DMS 273 (cell line): ENCODE results near the gene AFP.
"Not testable (repeated sequence)": the region's sequence is repeated elsewhere in the genome, so short reads cannot be mapped to it uniquely, and the experiment has no call there.

Experiments used
- DNase-seq: peaks from one replicate; lab custom pipeline; 2025; ENCODE audit not compliant: unreplicated experiment; lab: John Stamatoyannopoulos, UW

Gene AFP

DNA sequence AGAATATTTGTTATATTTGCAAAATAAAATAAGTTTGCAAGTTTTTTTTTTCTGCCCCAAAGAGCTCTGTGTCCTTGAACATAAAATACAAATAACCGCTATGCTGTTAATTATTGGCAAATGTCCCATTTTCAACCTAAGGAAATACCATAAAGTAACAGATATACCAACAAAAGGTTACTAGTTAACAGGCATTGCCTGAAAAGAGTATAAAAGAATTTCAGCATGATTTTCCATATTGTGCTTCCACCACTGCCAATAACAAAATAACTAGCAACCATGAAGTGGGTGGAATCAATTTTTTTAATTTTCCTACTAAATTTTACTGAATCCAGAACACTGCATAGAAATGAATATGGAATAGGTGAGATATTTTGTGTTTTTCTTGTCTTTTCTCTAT, at the start of gene AFP:
Gene AFP (plus strand): TSS at position 238 of the 400 bp plus-strand sequence. CDS start 42 bp downstream, at position 280.
- no peak for DNase-seq

DNA sequence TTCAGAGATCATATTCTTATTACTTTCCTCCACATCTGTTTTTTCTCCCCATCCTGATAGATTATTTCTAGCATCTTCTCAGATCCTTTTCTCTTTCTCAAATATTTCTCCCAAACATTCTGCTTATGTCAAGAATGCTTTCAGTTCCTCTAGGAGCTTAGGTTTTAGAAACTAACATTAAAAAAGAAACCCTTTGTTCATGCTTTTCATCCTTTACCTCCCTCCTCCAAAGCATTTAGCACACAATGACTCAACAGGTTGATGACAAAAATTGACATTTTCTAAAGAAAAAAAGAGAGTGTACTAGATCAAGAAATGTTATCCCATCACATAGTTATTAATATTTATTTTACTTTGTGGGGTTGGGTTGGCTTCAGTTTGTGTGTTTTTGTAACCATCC, 48.5 kb upstream of the AFP start:
- no peak for DNase-seq

DNA sequence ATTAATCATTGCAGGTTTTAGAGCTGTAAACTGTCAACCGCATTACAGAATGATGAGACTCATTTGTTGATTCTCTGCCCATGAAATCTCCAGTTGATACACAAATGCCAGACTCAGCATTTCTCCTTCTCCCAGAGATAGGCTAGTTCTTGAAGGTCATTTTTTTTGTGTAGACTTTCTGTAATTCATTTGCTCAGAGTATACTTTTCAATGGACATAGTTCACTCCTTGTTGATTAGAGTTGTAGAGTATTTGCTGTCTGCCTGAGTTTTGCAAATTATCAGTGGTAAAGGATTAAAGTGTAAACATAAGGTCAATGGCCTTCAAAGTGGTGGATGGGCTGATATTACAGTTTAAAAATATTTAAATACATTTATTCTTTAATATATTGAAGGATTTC, 47.1 kb upstream of the AFP start:
- DNase-seq, result no peak

DNA sequence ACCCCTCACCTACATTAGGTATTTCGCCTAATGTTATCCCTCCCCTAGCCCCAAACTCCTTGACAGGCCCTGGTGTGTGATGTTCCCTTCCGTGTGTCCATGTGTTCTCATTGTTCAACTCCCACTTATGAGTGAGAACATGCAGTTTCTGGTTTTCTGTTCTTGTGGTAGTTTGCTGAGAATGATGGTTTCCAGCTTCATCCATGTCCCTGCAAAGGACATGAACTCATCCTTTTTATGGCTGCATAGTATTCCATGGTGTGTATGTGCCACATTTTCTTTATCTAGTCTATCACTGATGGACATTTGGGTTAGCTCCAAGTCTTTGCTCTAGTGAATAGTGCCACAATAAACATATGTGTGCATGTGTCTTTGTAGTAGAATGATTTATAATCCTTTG, 46.4 kb upstream of the AFP start:
- not testable (repeated sequence) for DNase-seq

DNA sequence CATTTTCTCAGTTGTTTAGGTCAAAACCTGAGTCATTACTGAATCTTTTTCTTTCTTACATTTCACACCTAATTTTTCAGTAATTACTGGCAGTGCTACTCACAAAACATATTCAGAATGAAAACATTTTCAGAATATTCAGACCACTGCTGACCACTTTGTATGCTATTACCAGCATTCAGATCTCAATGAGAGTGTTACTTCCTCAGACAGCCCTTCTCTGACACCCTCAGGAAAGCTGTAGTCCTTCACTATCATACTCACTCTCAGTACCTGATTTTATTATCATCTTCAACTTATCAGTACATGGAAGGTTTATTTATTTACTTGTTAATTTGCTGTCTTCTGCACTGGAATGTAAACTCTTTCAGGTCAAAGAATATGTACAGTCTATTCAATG, 44.2 kb upstream of the AFP start:
- no peak for DNase-seq

DNA sequence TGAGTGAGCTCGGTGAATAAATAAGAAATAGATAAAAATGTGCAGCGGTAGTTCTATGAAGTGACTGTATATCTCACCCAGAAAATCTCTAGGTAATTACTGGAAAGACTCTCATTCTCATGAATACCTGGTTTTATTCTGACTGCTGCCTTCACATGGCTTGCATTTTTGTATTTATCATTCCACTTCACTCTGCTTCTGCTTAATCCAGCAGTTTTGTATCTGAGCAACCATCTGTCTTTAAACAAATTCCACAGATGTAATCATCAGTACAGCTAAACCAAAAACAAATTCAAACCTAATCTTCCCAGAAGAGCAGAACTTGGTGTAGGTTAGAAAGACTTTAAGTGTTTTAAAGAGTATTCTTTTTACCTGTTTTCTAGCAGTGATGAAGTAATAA, 43.1 kb upstream of the AFP start:
- no peak for DNase-seq

DNA sequence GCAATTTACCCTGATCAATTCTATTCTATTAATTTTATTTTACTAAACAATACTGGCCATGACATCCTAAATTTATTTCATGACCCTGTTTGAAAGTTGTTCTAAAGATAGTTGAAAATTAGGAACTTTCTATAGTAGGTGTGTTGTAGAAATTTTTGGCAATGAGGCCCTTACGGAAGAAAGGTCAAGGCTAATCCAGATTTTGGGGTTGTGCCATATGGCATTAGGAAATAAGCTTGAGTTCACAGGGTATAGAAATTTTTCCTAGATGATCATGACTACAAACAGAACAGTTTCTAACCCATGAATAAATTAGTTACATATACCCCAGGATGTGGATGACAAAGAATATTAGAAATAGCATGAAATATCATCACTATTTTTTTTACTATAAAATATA, 39.7 kb upstream of the AFP start:
- DNase-seq, result no peak

DNA sequence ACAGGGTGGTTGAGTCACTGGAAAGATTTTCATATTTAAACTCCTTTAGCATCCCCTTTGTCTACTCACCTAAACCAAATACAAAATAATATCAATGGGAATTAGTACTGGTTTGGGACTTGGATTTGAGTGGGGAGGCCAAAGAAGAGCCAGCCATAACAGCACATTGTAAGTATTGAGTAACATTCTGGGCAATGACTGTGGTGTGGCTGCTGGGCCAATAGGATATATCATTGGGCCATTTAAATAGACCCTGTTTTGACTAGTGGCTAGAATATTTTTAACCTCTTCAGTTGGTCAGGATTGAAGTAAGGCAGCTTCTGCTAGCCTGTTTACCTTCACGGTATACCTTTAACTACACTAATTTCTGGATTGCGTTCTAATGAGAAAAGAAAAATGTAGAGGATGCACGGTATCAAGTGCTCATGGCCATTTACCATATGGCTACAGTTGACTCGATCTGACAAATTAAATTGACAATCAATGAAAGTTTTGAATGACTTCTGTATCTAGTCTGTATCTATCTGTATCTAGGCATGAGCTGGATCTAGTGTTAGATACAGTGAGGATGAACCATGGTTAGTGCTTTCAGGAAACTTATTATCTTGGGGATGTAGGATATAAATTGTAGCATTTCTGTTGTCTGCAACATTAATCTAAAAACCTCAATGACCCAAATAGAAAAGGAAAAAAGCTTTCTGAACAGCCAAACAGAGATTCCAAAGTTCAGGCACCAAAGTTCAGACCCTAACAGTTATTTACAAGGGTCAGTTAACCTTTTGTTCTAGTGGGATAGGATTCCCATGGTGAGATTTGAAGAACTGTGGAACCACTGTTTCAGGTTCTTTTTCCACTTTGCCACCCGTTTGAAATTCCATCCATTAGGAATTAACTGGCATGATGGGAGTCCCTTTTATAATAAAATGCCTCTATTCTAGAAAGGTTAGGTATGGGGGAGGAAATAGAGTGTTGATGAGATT, 38.7 kb upstream of the AFP start:
- no peak for DNase-seq

DNA sequence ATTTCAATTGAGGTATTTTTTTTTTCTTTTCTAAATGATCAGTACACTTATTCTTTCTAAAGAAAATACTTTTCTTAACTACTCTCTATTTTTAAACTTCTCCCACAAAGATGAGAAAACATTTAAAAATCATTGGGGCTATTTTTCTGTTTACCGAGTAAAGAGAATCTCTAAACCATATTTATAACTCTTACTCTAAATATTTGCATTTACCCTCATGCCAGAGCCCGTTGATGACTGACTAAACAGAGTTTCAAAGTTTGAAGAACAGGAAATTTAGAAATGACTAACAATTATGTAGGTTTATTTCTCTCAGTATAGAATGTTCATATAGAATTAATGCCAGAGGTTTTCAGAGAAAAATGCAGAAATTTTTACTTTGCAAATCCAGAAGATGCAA, 34.6 kb upstream of the AFP start:
- DNase-seq, result no peak

DNA sequence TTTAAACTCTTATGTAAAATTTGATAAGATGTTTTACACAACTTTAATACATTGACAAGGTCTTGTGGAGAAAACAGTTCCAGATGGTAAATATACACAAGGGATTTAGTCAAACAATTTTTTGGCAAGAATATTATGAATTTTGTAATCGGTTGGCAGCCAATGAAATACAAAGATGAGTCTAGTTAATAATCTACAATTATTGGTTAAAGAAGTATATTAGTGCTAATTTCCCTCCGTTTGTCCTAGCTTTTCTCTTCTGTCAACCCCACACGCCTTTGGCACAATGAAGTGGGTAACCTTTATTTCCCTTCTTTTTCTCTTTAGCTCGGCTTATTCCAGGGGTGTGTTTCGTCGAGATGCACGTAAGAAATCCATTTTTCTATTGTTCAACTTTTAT, 32.0 kb upstream of the AFP start, which contains the start of gene ALB:
Gene ALB (plus strand): TSS at position 246 of the 400 bp plus-strand sequence. CDS start 41 bp downstream, at position 287.
- no peak for DNase-seq

DNA sequence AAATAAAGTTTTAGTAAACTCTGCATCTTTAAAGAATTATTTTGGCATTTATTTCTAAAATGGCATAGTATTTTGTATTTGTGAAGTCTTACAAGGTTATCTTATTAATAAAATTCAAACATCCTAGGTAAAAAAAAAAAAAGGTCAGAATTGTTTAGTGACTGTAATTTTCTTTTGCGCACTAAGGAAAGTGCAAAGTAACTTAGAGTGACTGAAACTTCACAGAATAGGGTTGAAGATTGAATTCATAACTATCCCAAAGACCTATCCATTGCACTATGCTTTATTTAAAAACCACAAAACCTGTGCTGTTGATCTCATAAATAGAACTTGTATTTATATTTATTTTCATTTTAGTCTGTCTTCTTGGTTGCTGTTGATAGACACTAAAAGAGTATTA, 31.6 kb upstream of the AFP start:
- DNase-seq, result no peak

DNA sequence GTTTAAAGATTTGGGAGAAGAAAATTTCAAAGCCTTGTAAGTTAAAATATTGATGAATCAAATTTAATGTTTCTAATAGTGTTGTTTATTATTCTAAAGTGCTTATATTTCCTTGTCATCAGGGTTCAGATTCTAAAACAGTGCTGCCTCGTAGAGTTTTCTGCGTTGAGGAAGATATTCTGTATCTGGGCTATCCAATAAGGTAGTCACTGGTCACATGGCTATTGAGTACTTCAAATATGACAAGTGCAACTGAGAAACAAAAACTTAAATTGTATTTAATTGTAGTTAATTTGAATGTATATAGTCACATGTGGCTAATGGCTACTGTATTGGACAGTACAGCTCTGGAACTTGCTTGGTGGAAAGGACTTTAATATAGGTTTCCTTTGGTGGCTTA, 30.9 kb upstream of the AFP start:
- no peak for DNase-seq

DNA sequence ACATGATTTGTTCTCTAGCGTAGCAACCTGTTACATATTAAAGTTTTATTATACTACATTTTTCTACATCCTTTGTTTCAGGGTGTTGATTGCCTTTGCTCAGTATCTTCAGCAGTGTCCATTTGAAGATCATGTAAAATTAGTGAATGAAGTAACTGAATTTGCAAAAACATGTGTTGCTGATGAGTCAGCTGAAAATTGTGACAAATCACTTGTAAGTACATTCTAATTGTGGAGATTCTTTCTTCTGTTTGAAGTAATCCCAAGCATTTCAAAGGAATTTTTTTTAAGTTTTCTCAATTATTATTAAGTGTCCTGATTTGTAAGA, 29.5 kb upstream of the AFP start:
- DNase-seq, result no peak

DNA sequence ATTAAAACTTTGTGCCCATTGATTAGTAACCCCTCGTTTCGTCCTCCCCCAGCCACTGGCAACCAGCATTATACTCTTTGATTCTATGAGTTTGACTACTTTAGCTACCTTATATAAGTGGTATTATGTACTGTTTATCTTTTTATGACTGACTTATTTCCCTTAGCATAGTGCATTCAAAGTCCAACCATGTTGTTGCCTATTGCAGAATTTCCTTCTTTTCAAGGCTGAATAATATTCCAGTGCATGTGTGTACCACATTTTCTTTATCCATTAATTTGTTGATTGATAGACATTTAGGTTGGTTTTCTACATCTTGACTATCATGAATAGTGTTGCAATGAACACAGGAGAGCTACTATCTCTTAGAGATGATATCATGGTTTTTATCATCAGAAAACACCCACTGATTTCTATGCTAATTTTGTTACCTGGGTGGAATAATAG, 28.8 kb upstream of the AFP start:
- DNase-seq, result no peak

DNA sequence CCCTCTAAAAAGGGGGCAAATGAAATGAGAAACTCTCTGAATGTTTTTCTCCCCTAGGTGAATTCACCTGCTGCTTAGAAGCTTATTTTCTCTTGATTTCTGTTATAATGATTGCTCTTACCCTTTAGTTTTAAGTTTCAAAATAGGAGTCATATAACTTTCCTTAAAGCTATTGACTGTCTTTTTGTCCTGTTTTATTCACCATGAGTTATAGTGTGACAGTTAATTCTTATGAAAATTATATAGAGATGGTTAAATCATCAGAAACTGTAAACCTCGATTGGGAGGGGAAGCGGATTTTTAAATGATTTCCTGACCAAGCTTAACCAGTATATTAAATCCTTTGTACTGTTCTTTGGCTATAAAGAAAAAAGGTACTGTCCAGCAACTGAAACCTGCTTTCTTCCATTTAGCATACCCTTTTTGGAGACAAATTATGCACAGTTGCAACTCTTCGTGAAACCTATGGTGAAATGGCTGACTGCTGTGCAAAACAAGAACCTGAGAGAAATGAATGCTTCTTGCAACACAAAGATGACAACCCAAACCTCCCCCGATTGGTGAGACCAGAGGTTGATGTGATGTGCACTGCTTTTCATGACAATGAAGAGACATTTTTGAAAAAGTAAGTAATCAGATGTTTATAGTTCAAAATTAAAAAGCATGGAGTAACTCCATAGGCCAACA, 27.7 kb upstream of the AFP start:
- DNase-seq, result no peak

DNA sequence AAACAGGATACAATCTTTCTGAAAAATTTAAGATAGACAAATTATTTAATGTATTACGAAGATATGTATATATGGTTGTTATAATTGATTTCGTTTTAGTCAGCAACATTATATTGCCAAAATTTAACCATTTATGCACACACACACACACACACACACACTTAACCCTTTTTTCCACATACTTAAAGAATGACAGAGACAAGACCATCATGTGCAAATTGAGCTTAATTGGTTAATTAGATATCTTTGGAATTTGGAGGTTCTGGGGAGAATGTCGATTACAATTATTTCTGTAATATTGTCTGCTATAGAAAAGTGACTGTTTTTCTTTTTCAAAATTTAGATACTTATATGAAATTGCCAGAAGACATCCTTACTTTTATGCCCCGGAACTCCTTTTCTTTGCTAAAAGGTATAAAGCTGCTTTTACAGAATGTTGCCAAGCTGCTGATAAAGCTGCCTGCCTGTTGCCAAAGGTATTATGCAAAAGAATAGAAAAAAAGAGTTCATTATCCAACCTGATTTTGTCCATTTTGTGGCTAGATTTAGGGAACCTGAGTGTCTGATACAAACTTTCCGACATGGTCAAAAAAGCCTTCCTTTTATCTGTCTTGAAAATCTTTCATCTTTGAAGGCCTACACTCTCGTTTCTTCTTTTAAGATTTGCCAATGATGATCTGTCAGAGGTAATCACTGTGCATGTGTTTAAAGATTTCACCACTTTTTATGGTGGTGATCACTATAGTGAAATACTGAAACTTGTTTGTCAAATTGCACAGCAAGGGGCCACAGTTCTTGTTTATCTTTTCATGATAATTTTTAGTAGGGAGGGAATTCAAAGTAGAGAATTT, 26.8 kb upstream of the AFP start:
- no peak for DNase-seq

DNA sequence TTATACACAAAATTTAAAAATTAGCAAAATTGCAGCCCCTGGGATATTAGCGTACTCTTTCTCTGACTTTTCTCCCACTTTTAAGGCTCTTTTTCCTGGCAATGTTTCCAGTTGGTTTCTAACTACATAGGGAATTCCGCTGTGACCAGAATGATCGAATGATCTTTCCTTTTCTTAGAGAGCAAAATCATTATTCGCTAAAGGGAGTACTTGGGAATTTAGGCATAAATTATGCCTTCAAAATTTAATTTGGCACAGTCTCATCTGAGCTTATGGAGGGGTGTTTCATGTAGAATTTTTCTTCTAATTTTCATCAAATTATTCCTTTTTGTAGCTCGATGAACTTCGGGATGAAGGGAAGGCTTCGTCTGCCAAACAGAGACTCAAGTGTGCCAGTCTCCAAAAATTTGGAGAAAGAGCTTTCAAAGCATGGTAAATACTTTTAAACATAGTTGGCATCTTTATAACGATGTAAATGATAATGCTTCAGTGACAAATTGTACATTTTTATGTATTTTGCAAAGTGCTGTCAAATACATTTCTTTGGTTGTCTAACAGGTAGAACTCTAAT, 26.0 kb upstream of the AFP start:
- no peak for DNase-seq

DNA sequence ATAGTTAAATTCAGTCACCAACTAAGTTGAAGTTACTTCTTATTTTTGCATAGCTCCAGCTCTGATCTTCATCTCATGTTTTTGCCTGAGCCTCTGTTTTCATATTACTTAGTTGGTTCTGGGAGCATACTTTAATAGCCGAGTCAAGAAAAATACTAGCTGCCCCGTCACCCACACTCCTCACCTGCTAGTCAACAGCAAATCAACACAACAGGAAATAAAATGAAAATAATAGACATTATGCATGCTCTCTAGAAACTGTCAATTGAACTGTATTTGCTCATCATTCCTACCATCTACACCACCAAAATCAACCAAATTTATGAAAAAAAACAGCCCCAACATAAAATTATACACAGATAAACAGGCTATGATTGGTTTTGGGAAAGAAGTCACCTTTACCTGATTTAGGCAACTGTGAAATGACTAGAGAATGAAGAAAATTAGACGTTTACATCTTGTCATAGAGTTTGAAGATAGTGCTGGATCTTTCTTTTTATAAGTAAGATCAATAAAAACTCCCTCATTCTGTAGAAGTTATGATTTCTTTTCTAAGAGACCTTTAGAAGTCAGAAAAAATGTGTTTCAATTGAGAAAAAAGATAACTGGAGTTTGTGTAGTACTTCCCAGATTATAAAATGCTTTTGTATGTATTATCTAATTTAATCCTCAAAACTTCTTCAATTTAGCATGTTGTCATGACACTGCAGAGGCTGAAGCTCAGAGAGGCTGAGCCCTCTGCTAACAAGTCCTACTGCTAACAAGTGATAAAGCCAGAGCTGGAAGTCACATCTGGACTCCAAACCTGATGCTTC, 24.9 kb upstream of the AFP start:
- no peak for DNase-seq

DNA sequence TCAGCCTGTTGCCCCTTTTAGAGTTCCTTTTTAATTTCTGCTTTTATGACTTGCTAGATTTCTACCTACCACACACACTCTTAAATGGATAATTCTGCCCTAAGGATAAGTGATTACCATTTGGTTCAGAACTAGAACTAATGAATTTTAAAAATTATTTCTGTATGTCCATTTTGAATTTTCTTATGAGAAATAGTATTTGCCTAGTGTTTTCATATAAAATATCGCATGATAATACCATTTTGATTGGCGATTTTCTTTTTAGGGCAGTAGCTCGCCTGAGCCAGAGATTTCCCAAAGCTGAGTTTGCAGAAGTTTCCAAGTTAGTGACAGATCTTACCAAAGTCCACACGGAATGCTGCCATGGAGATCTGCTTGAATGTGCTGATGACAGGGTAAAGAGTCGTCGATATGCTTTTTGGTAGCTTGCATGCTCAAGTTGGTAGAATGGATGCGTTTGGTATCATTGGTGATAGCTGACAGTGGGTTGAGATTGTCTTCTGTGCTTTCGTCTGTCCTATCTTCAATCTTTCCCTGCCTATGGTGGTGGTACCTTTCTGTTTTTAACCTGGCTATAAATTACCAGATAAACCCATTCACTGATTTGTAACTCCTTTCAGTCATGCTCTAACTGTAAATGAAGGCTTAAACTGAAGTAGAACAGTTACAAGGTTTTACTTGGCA, 24.1 kb upstream of the AFP start:
- DNase-seq, result no peak
